GM18498 (cell line): ENCODE data around the gene ERC2.

ENCODE experiments used
- ATAC-seq: cut with Tn5 transposase; IDR thresholded peaks from one replicate; pipeline ENCODE4 v1.9.1; 2021; ENCODE audit warnings: mild to moderate bottlenecking, moderate library complexity; ENCODE audit not compliant: unreplicated experiment

Gene ERC2

DNA sequence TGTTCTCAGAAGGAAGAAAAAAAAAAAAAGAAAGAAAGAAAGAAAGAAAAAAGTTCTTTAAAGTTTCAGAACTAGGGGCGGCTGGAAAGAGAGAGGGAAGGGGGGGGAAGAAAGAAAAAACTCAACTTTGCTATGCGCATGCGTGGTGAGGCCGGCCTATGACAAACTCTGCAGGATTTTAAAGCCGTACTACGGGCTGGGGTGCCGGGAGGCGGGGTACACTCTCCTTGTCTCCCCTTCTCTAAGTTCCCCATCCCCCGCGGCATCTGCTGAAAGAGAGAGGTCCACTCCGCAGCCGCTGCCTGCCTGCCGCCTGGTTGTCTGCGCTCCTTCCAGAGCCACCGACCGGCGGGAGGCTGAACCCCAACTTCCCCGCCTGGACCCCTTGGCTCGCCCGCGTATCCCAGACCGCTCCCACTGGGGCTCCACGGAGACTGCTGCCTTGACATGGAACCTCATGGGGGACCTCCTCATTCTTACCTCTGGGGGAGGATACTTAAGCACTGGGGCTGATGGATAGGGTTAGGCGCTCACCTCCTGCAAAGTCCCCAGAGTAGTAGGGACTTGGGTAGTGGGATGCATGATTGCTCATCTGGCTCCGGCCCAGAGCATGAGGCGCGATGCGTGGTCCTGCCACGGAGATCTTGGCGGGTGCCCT, 979.7 kb downstream of the ERC2 start:
- ATAC-seq, result no peak

GRCh38 chr3:55487381-55488241, 980.7 kb downstream of the ERC2 start:
- no peak for ATAC-seq

DNA sequence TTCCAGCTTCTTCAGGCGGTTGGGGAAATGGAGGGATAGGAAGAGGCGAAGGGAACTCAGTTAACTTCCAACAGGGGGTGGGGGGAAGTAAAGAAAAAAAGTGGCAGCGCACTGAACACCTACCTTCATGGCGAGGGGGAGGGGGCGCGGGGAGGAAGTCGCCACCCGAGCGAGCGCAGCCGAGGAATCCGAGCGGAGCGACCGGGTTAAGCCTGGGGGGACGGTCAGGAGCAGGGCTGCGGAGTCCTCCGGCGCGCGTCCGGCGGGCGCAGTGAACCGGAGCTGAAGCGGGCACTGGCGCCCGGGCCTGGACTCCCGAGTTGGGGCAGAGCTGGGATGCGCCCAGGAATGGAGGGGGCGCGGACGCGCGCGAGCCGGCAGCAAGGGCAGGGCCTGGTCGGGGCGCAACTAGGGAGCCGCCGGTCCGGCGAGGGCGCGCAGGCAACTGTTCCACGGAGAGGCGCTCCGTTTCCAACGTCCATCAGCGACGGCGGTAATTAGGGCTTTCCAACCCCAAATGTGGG, 981.3 kb downstream of the ERC2 start, which contains the start of gene WNT5A:
Gene WNT5A, minus strand, starts transcription at position 450 of the 524 bp plus-strand sequence. Its CDS starts 321 bp downstream, at position 129.
- no peak for ATAC-seq

GRCh38 chr3:55486101-55486856, 982.0 kb downstream of the ERC2 start:
- no peak for ATAC-seq

DNA sequence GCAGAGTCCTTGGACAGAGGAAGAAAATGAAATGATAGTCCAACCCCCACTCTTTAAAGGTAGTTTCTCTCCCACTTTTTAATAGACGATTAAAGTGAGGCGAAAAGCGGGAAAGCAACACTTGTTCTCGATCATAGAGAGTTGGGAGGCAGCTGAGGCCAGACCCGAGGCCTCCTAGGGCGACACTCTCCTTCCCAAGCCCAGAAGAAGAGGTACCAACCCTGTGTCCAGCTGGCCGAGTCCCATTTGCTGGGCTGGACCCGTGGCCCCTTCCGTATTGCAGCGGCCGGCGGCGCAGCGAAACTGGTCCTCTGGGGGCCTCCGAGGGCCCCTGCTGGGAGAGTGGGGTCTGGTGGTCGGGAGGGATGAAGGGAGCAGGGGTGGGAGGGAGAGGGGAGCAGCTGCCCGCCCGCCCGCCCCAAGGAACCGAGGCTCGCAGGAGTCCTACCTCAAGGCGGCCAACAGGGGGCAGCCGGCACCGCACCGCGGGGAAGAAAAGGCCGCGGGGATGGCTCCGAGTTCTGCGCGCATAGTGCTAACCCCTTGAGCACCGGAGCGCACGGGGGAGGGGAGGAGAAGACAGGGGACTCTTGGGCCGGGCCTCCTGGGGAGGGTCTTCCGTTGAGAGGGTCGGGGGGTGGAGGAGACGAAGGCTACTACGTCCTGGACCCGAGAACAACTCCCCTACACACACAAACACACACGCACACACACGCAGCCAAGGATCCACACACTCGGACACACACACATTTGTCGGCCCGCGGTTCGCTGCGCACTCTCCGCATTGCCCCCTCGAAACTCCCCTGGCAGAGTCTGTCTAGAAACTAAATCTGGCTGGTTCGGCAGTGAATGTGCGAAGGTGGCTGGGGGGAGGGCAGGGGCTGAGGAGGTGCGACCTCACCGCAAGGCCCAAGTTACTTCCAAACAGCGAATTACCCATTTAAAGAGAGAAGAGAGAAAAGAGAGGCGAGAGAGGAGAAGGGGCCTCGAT, 983.2 kb downstream of the ERC2 start:
- peak; percentile 71 for ATAC-seq

GRCh38 chr3:55484191-55484689, 984.0 kb downstream of the ERC2 start:
- no peak for ATAC-seq

DNA sequence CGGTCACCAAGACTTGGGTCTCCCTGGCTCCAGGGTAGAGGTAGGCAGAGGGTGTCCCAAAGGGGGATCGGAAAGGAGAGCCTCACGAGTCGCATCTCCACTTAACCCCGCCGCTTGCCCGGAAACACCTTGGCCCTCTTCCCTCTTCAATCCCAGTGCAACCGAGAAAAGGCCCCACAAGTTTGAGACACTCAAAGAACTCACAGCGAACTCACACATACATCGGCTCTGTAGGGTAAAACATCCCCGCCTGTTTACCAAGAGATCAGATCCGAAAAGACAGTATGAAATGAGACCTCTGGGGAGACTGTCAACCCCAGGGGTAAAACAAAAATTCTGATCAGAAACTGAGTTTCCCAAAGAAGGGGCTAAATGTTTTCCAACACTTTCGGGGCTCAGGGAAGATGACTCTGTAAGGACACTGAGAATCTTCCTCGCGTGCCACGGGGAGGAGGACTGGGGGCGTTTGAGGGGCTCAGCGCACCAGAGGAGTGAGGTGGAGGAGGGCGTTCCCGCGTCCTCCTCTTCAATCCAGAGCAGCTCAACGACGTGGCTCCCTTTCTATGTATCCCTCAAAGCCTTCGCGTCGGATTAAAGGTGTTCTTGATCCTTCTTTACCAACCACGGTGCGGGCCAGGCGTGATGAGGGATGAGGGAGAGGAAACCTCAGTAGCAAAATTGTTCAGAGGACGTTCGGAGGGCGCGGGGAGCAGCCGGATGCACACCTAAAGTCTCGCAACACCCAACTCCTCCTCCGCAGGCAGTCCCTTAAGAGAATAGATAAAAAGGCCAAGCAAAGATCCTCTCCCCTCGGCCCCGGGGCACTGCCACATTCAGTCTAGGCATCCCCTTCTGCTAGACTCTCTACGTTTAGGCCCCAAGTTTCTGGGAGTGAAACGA, 984.8 kb downstream of the ERC2 start:
- no peak for ATAC-seq

- ATAC-seq, result no peak
Observed at GRCh38 chr3:55482496-55483195, 985.6 kb downstream of the ERC2 start.

GRCh38 chr3:55481744-55482495, 986.3 kb downstream of the ERC2 start:
- ATAC-seq, result no peak

DNA sequence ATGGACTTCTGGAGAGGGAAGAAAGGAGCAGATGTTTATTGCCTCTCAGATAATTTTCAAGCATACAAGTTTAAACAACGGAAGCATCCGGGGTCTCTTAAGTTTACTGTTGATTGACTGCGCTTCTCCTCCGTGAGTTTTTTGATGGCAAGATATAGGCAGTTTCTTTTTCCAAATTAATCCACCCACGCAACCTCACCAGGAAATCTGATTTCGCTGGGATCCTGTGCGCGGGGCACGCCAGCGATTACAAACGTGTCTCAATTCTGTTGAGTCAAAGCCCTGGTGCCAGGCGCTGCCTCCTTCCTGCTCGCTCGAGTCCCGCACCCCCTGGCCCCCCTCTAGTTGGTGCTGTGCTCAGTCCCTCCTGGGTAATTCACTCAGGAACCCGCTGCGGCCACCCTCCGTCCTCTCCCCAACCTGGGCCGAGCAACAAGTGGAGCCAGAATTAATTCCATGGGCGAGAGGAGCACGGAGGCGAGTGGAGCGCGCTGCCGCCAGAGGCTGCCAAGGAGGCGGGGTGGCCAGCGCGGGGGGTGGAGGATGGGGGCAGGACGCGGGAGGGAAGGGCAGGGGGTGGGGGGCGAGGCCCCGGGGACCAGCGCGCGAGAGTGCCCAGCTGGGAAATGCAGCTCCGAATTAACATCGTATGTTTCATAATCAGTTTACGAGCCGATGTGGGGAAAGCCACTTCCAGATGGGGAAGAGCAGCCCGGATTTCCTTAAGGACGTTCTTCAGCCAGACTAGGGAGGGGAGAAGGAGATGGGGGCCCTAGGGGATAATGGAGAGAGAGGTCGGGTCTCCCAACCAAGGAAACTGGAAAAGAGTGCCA, 987.1 kb downstream of the ERC2 start:
- no peak for ATAC-seq

DNA sequence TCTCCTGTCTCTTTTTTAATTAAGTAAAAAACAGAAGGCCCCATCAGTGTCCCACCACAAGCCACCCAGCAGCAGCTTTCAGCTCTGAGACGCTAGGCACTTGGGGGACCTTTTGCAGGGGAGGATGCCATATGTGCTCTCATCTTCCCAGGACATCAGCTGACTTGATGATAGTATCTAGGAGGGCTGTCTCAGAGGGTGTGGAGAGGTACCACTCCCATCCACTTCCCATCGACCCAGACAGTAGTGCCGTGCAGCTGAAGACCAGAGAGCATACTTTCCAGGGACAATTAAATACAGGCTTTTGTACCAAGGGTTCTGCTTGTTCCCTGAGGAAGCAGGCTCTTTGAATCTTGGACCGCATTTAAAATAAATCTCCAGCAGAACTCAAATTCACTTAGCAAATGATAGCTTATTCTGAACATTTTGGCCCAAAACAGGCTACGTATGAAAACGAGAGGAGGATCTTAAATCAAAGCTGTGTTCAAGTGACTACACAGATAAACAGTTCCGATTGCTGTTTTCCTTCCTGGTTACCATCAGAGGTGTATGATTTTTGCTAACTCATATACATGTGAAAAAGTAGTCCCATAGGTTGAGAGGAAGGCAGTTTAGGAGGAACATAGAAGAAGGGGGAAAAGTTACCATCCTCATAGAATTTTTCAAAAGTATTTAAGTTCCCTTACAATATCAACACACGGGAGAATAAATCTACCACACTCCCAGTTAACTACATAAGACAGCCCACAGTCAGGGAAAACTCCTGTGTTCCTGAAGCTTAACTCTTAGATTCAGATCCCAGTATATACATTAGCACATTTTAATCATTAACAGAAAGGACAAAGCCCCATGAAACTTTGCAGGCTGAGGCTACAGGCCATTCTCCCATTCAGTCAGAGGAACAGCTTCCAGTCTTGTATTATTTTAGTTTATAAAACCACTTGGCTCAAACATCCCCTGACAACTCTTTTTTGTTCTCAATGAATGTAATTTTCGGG, 990.7 kb downstream of the ERC2 start:
- ATAC-seq, result no peak

- ATAC-seq, result no peak
Observed at GRCh38 chr3:55476515-55476914, 991.8 kb downstream of the ERC2 start.

- ATAC-seq, result no peak
Observed at GRCh38 chr3:55474213-55474632, 994.0 kb downstream of the ERC2 start.

DNA sequence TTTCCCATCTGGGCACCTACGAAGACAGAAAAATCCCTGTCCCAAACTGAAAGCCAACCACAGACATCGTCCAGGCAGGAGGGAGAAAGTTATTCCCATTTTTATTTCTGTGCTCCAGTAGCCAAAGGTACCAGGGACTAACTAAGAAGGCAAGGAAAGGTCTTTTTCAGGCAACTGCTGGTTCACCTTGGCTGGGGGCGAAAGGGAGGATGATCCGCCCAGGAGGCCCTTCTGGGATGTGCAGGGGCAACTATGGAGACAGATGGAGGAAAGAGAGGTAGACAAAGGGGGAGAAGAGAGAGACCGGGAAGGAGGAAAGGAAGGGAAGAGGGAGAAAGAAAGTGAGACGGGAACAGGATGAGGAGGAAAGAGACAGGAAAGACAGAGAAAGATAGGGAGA, 994.5 kb downstream of the ERC2 start:
- ATAC-seq, result no peak

DNA sequence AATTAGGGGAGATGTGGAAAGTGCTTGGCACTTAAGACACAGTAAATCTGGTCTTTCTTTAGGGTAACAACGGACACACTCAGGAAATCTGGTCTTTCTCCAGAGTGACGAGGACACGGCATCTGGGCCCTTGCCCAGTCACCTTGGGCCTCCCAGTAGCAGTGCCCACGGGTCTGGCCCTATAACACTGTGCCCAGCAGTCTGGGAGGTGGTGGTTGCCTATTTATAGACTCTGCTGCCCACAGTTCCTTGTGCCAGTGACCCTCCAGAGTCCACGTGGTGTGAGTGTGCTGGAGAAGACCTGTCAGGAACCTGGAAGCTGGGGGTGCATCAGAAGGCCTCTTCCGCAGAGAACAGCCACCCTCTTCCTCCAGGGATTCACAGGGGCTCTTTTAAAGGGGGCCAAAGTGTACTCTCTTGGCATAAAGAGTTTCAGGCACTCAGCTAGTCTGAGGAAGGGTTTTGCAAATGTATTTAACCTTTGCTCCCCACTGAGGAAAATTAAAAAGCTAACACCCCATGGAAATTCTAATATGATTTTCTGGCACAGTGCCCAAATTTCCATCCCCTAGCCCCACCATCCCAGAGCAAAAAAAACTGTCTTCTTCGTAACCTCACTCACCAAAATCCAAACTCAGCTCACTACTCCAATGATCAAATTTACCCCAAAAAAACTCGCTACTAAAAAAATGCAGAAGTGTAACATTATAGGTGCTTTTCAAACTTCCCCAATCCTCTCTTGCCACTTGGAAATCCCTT, 996.6 kb downstream of the ERC2 start:
- ATAC-seq, result no peak
